Adrenal gland (tissue), 5 donors: Measurements from ENCODE around the gene MRGPRD.

Source experiments
- CTCF ChIP-seq, 6 experiments: fragments of 450-650 bp in 4 of 6; fragments of 200-600 bp in 2 of 6; sonication (generic) in 1 of 6; IDR thresholded peaks; 1 replicate in 5 of 6; 2 replicates in 1 of 6; pipeline versions ENCODE4 v1.5.1 to v1.8.0; 2016 to 2021; ENCODE audit warnings: antibody characterized with exemption in 6 of 6, mild to moderate bottlenecking in 2 of 6, moderate library complexity in 1 of 6
- POLR2A ChIP-seq, 2 donors: fragments of 450-650 bp; IDR thresholded peaks; one replicate each; pipeline ENCODE4 v1.6.1; 2017; ENCODE audit warnings: antibody characterized with exemption in 2 of 2, mild to moderate bottlenecking in 2 of 2, moderate library complexity in 1 of 2
- donor health status: DM: no; HTN: no; CAD: no.

- TF ChIP-seq CTCF (IDR thresholded peaks at IDR 0.05) (no peak), POLR2A (IDR thresholded peaks at IDR 0.05) (no peak)
Observed at GRCh38 chr11:68979931-68980775, 633 bp downstream of the MRGPRD start.
